Measurements from ENCODE around the gene IL7R. TPM values are rescaled to one million over a fixed set of nuclear protein-coding genes. Genes with fewer than 3 reads are reported as not detected.

Gene IL7R
- total RNA-seq, 1 experiment from 2014 or later, result not detected

- Mint-ChIP-seq H3K4me3 (no peak overlapping the region), H3K9me3 (no peaks in the 10 kb centered on the region; a peak in 1 of 5 replicates), H3K36me3 (ENCODE audit: insufficient read depth in 1 of 3, low read depth in 3 of 3) (no peaks in the 10 kb centered on the region), H3K4me1 (0 out of 4 replicates have a peak, but pooled peaks cover 0 to 3% of the 10 kb centered on the region in 2 experiments), H3K27me3 (ENCODE audit: low read depth) (no peaks in the 10 kb centered on the region; the same call in 1 of the 2 replicates), H3K27ac (no peak overlapping the region)
- H2BK5ac ChIP-seq (ENCODE audit: insufficient read length, low read length), result no peak overlapping the region
- H3K9ac ChIP-seq (ENCODE audit: extremely low read depth, insufficient read length, low read length), result no peak overlapping the region
- no peak overlapping the region for H2AFZ ChIP-seq (ENCODE audit: low read length)
- H3K14ac ChIP-seq (ENCODE audit: insufficient read depth, low read length), result no peak overlapping the region
- no peak overlapping the region for H3K4me2 ChIP-seq (ENCODE audit: insufficient read depth, insufficient read length, low read length)
- H2BK12ac ChIP-seq (ENCODE audit: insufficient read length, low read depth, low read length), result no peak overlapping the region
- no peak overlapping the region for H2BK120ac ChIP-seq (ENCODE audit: low read depth, low read length, poor library complexity, severe bottlenecking)
- H3K79me1 ChIP-seq (ENCODE audit: insufficient read depth, low read depth, low read length, poor library complexity, severe bottlenecking), result no peaks in the 10 kb centered on the region
- H3K18ac ChIP-seq (ENCODE audit: insufficient read length, low read depth, low read length), result no peak overlapping the region
- H3K23me2 ChIP-seq (ENCODE audit: insufficient read length, low read depth, low read length, poor library complexity, severe bottlenecking), result no peaks in the 10 kb centered on the region
- H4K8ac ChIP-seq (replicated peaks; ENCODE audit: insufficient read length, low read depth, low read length), result no peak overlapping the region
- DNase-seq, result no peak
- H2BK15ac ChIP-seq (ENCODE audit: low read depth, low read length), result no peak overlapping the region
- H3K23ac ChIP-seq (ENCODE audit: insufficient read length, low read depth, low read length), result no peak overlapping the region
- TF ChIP-seq CTCF (conservative IDR thresholded peaks at IDR 0.05), result no peak
- H4K91ac ChIP-seq (ENCODE audit: insufficient read length, low read depth, low read length), result no peak overlapping the region
- H2BK20ac ChIP-seq (ENCODE audit: low read depth, low read length, poor library complexity, severe bottlenecking), result no peak overlapping the region
- H3K9me3 ChIP-seq (ENCODE audit: control insufficient read depth, low read depth, low read length), result no peaks in the 10 kb centered on the region
- H3K27me3 ChIP-seq (ENCODE audit: insufficient read depth, low read length), result no peaks in the 10 kb centered on the region
- H4K5ac ChIP-seq (ENCODE audit: insufficient read length, low read depth, low read length), result no peak overlapping the region
- H3K56ac ChIP-seq (ENCODE audit: insufficient read length, low read depth, low read length), result no peak overlapping the region
- no peaks in the 10 kb centered on the region for H4K20me1 ChIP-seq (ENCODE audit: control insufficient read depth, insufficient read depth, insufficient read length)
- no peak overlapping the region for H3T11ph ChIP-seq (ENCODE audit: low read length)
- WGBS (ENCODE audit: extremely low coverage, insufficient read length, low lambda C conversion rate), result no CpG with 5 or more reads among the region's 7 CpGs
- no peak overlapping the region for H3K4ac ChIP-seq (ENCODE audit: low read depth, low read length)
- H2AK5ac ChIP-seq (ENCODE audit: insufficient read length, low read length), result no peak overlapping the region
- H3K79me2 ChIP-seq (ENCODE audit: insufficient read depth, low read length), result no peaks in the 10 kb centered on the region
- H3K27ac ChIP-seq (ENCODE audit: insufficient read length, low read depth, low read length), result no peak overlapping the region
- H3K4me1 ChIP-seq (ENCODE audit: insufficient read depth, low read length), result no peaks in the 10 kb centered on the region
Observed at GRCh38 chr5:35898952-35899660, 42.4 kb downstream of the IL7R start.
